ENCODE results near the gene IL33. TPM values are rescaled to one million over a fixed set of nuclear protein-coding genes. Genes with fewer than 3 reads are reported as not detected.

IL33 gene
- total RNA-seq, 1 donor from 2014 or later, result not detected

- Mint-ChIP-seq H3K4me3 (no peak overlapping the region), H3K27ac (ENCODE audit: unreplicated experiment) (no peak overlapping the region), H3K27me3 (ENCODE audit: low read depth) (no peaks in the 10 kb centered on the region), H3K36me3 (ENCODE audit: low read depth) (no peaks in the 10 kb centered on the region), H3K9me3 (no peaks in the 10 kb centered on the region), H3K4me1 (peaks cover 7% of the 10 kb centered on the region)
- DNase-seq (ENCODE audit: low read depth, low spot score), result no peak
- no peak for TF ChIP-seq CTCF (conservative IDR thresholded peaks at IDR 0.05)
These were observed 30.6 kb upstream of the IL33 start for GRCh38 chr9:6184749-6185645.

GRCh38 chr9:6186691-6187090 is 28.9 kb upstream of the IL33 start:
- H3K27me3 Mint-ChIP-seq (ENCODE audit: low read depth), result no peaks in the 10 kb centered on the region

GRCh38 chr9:6187272-6187671 is 28.3 kb upstream of the IL33 start:
- no peak for TF ChIP-seq CTCF (conservative IDR thresholded peaks at IDR 0.05)
- H3K27ac Mint-ChIP-seq (ENCODE audit: unreplicated experiment), result no peak overlapping the region
- H3K9me3 Mint-ChIP-seq, result no peaks in the 10 kb centered on the region
- H3K4me3 Mint-ChIP-seq, result no peak overlapping the region
- no peaks in the 10 kb centered on the region for H3K36me3 Mint-ChIP-seq (ENCODE audit: low read depth)
- peaks cover 7% of the 10 kb centered on the region for H3K4me1 Mint-ChIP-seq
- H3K27me3 Mint-ChIP-seq (ENCODE audit: low read depth), result peaks cover 4% of the 10 kb centered on the region
- no peak for DNase-seq (ENCODE audit: low read depth, low spot score)

More at GRCh38 chr9:6186691-6187090, 28.9 kb upstream of the IL33 start:
- no peak overlapping the region for H3K4me3 Mint-ChIP-seq
- no peak overlapping the region for H3K27ac Mint-ChIP-seq (ENCODE audit: unreplicated experiment)
- DNase-seq (ENCODE audit: low read depth, low spot score), result no peak
- no peaks in the 10 kb centered on the region for H3K9me3 Mint-ChIP-seq
- no peaks in the 10 kb centered on the region for H3K36me3 Mint-ChIP-seq (ENCODE audit: low read depth)
- peaks cover 7% of the 10 kb centered on the region for H3K4me1 Mint-ChIP-seq
- TF ChIP-seq CTCF (conservative IDR thresholded peaks at IDR 0.05), result no peak

GRCh38 chr9:6188466-6188865 is 27.1 kb upstream of the IL33 start:
- no peak for DNase-seq (ENCODE audit: low read depth, low spot score)
- no peaks in the 10 kb centered on the region for H3K9me3 Mint-ChIP-seq
- peaks cover 4% of the 10 kb centered on the region for H3K27me3 Mint-ChIP-seq (ENCODE audit: low read depth)
- H3K27ac Mint-ChIP-seq (ENCODE audit: unreplicated experiment), result no peak overlapping the region
- H3K36me3 Mint-ChIP-seq (ENCODE audit: low read depth), result no peaks in the 10 kb centered on the region
- TF ChIP-seq CTCF (conservative IDR thresholded peaks at IDR 0.05), result no peak
- peaks cover under 1% of the 10 kb centered on the region for H3K4me1 Mint-ChIP-seq
- no peak overlapping the region for H3K4me3 Mint-ChIP-seq

GRCh38 chr9:6188906-6189305 is 26.7 kb upstream of the IL33 start:
- peaks cover 4% of the 10 kb centered on the region for H3K27me3 Mint-ChIP-seq (ENCODE audit: low read depth)
- DNase-seq (ENCODE audit: low read depth, low spot score), result no peak
- no peak for TF ChIP-seq CTCF (conservative IDR thresholded peaks at IDR 0.05)
- H3K36me3 Mint-ChIP-seq (ENCODE audit: low read depth), result no peaks in the 10 kb centered on the region
- H3K4me1 Mint-ChIP-seq, result no peaks in the 10 kb centered on the region
- H3K4me3 Mint-ChIP-seq, result no peak overlapping the region
- no peak overlapping the region for H3K27ac Mint-ChIP-seq (ENCODE audit: unreplicated experiment)
- no peaks in the 10 kb centered on the region for H3K9me3 Mint-ChIP-seq

Data from neural crest cell (in vitro differentiated cells).